ENCODE data around the gene POU3F1.
A peak's percentile ranks its signal among the peaks of the same experiment; 100 is the strongest.

POU3F1 gene

GRCh38 chr1:38041936-38042834 is 4.4 kb downstream of the POU3F1 start:
- peaks cover 19 to 24% of the 10 kb centered on the region in 2 donors for H3K4me1 ChIP-seq (ENCODE audit: control insufficient read depth in 2 of 2, insufficient read depth in 1 of 2, low read depth in 1 of 2, low read length in 2 of 2)
- H2AFZ ChIP-seq (ENCODE audit: low read length) = no peak overlapping the region
- H3K27ac ChIP-seq (replicated peaks; ENCODE audit: low read length) = peak overlapping the region; percentile 86
- no peak overlapping the region for H2BK120ac ChIP-seq (ENCODE audit: low read depth, low read length)
- no peaks in the 10 kb centered on the region for H3K27me3 ChIP-seq (ENCODE audit: control insufficient read depth in 3 of 3, insufficient read depth in 3 of 3, low read depth in 1 of 3, low read length in 3 of 3)
- no peak overlapping the region for H4K8ac ChIP-seq (ENCODE audit: low read depth, low read length)
- H2BK5ac ChIP-seq (ENCODE audit: low read length) = no peak overlapping the region
- no peak overlapping the region for H3K14ac ChIP-seq (ENCODE audit: low read length)
- H3K4ac ChIP-seq (ENCODE audit: low read length) = no peak overlapping the region
- H3K23ac ChIP-seq (ENCODE audit: low read depth, low read length, poor library complexity) = no peak overlapping the region
- peaks cover 17 to 70% of the 10 kb centered on the region in 2 donors for H3K36me3 ChIP-seq (replicated peaks in 1 of 2; ENCODE audit: control insufficient read depth in 2 of 2, insufficient read depth in 2 of 2, low read length in 2 of 2)
- peak overlapping the region; percentile 9 to 61 for H3K4me3 ChIP-seq (ENCODE audit: low read length in 2 of 2)
- H4K91ac ChIP-seq (ENCODE audit: low read depth, low read length, poor library complexity) = no peak overlapping the region
- peak overlapping the region; percentile 75 for H2BK15ac ChIP-seq (ENCODE audit: low read length)
- H2BK12ac ChIP-seq (ENCODE audit: low read length) = no peak overlapping the region
- DNase-seq (ENCODE audit: low spot score) = no peak
- H3K9me3 ChIP-seq (replicated peaks in 1 of 2; ENCODE audit: control insufficient read depth in 2 of 2, insufficient read depth in 1 of 2, low read depth in 1 of 2, low read length in 2 of 2) = peaks cover 7 to 10% of the 10 kb centered on the region in 2 donors
- H3K79me1 ChIP-seq (ENCODE audit: low read depth, low read length) = peaks cover 4% of the 10 kb centered on the region
- no peak overlapping the region for H2AK5ac ChIP-seq (ENCODE audit: low read depth, low read length)
- peak overlapping the region; percentile 63 for H3K9ac ChIP-seq (ENCODE audit: low read depth, low read length, poor library complexity)
- peak overlapping the region; percentile 90 for H3K18ac ChIP-seq (ENCODE audit: low read length)
- peak overlapping the region; percentile 59 for H3K4me2 ChIP-seq (ENCODE audit: insufficient read depth, low read length, poor library complexity, severe bottlenecking)
- WGBS, 2 donors (ENCODE audit: extremely low coverage in 2 of 2, insufficient read length in 2 of 2, insufficient replicate concordance in 1 of 2) = no CpG with 5 or more reads among the region's 21 CpGs

- H4K8ac ChIP-seq (ENCODE audit: low read depth, low read length) = no peak overlapping the region
- H3K4me1 ChIP-seq (ENCODE audit: control insufficient read depth in 2 of 2, insufficient read depth in 1 of 2, low read depth in 1 of 2, low read length in 2 of 2) = peaks cover 23 to 29% of the 10 kb centered on the region in 2 donors
- no peak overlapping the region for H4K91ac ChIP-seq (ENCODE audit: low read depth, low read length, poor library complexity)
- peaks cover 19 to 73% of the 10 kb centered on the region in 2 donors for H3K36me3 ChIP-seq (replicated peaks in 1 of 2; ENCODE audit: control insufficient read depth in 2 of 2, insufficient read depth in 2 of 2, low read length in 2 of 2)
- H3K79me1 ChIP-seq (ENCODE audit: low read depth, low read length) = peaks cover 4% of the 10 kb centered on the region
- H3K9me3 ChIP-seq (replicated peaks in 1 of 2; ENCODE audit: control insufficient read depth in 2 of 2, insufficient read depth in 1 of 2, low read depth in 1 of 2, low read length in 2 of 2) = peaks cover 7 to 10% of the 10 kb centered on the region in 2 donors
- H3K14ac ChIP-seq (ENCODE audit: low read length) = no peak overlapping the region
- no peaks in the 10 kb centered on the region for H3K27me3 ChIP-seq (ENCODE audit: control insufficient read depth in 3 of 3, insufficient read depth in 3 of 3, low read depth in 1 of 3, low read length in 3 of 3)
- H3K4me3 ChIP-seq (ENCODE audit: low read length in 2 of 2) = no peak overlapping the region
- no peak overlapping the region for H2AK5ac ChIP-seq (ENCODE audit: low read depth, low read length)
- H3K18ac ChIP-seq (ENCODE audit: low read length) = no peak overlapping the region
- WGBS, 2 donors (ENCODE audit: extremely low coverage in 2 of 2, insufficient read length in 2 of 2, insufficient replicate concordance in 1 of 2) = no CpG with 5 or more reads among the region's 17 CpGs
- no peak overlapping the region for H3K4me2 ChIP-seq (ENCODE audit: insufficient read depth, low read length, poor library complexity, severe bottlenecking)
- DNase-seq (ENCODE audit: low spot score) = no peak
- no peak overlapping the region for H3K27ac ChIP-seq (replicated peaks; ENCODE audit: low read length)
- no peak overlapping the region for H2BK12ac ChIP-seq (ENCODE audit: low read length)
- no peak overlapping the region for H2BK120ac ChIP-seq (ENCODE audit: low read depth, low read length)
- H2BK5ac ChIP-seq (ENCODE audit: low read length) = no peak overlapping the region
- no peak overlapping the region for H2BK15ac ChIP-seq (ENCODE audit: low read length)
- H3K23ac ChIP-seq (ENCODE audit: low read depth, low read length, poor library complexity) = no peak overlapping the region
- no peak overlapping the region for H3K4ac ChIP-seq (ENCODE audit: low read length)
- no peak overlapping the region for H3K9ac ChIP-seq (ENCODE audit: low read depth, low read length, poor library complexity)
- H2AFZ ChIP-seq (ENCODE audit: low read length) = no peak overlapping the region
Measured at GRCh38 chr1:38039331-38040088, 7.1 kb downstream of the POU3F1 start.

GRCh38 chr1:38038861-38039260 is 7.7 kb downstream of the POU3F1 start:
- no peak overlapping the region for H2BK5ac ChIP-seq (ENCODE audit: low read length)
- peaks cover 7 to 10% of the 10 kb centered on the region in 2 donors for H3K9me3 ChIP-seq (replicated peaks in 1 of 2; ENCODE audit: control insufficient read depth in 2 of 2, insufficient read depth in 1 of 2, low read depth in 1 of 2, low read length in 2 of 2)
- peak overlapping the region in 1 of 2 donors; percentile 5 for H3K4me3 ChIP-seq (ENCODE audit: low read length in 2 of 2)
- no peak overlapping the region for H3K14ac ChIP-seq (ENCODE audit: low read length)
- H3K36me3 ChIP-seq (replicated peaks in 1 of 2; ENCODE audit: control insufficient read depth in 2 of 2, insufficient read depth in 2 of 2, low read length in 2 of 2) = peaks cover 19 to 68% of the 10 kb centered on the region in 2 donors
- WGBS, 2 donors (ENCODE audit: extremely low coverage in 2 of 2, insufficient read length in 2 of 2, insufficient replicate concordance in 1 of 2) = no CpG with 5 or more reads among the region's 10 CpGs
- H3K79me1 ChIP-seq (ENCODE audit: low read depth, low read length) = peaks cover 4% of the 10 kb centered on the region
- no peak overlapping the region for H2BK120ac ChIP-seq (ENCODE audit: low read depth, low read length)
- no peak overlapping the region for H2BK15ac ChIP-seq (ENCODE audit: low read length)
- peak overlapping the region; percentile 12 for H3K18ac ChIP-seq (ENCODE audit: low read length)
- H2BK12ac ChIP-seq (ENCODE audit: low read length) = no peak overlapping the region
- no peak overlapping the region for H4K8ac ChIP-seq (ENCODE audit: low read depth, low read length)
- no peak for DNase-seq (ENCODE audit: low spot score)
- H3K4me2 ChIP-seq (ENCODE audit: insufficient read depth, low read length, poor library complexity, severe bottlenecking) = no peak overlapping the region
- H2AFZ ChIP-seq (ENCODE audit: low read length) = no peak overlapping the region
- peaks cover 24 to 30% of the 10 kb centered on the region in 2 donors for H3K4me1 ChIP-seq (ENCODE audit: control insufficient read depth in 2 of 2, insufficient read depth in 1 of 2, low read depth in 1 of 2, low read length in 2 of 2)
- H2AK5ac ChIP-seq (ENCODE audit: low read depth, low read length) = no peak overlapping the region
- H3K9ac ChIP-seq (ENCODE audit: low read depth, low read length, poor library complexity) = no peak overlapping the region
- H3K23ac ChIP-seq (ENCODE audit: low read depth, low read length, poor library complexity) = no peak overlapping the region
- H3K27me3 ChIP-seq (ENCODE audit: control insufficient read depth in 3 of 3, insufficient read depth in 3 of 3, low read depth in 1 of 3, low read length in 3 of 3) = no peaks in the 10 kb centered on the region
- no peak overlapping the region for H4K91ac ChIP-seq (ENCODE audit: low read depth, low read length, poor library complexity)
- H3K27ac ChIP-seq (replicated peaks; ENCODE audit: low read length) = no peak overlapping the region
- no peak overlapping the region for H3K4ac ChIP-seq (ENCODE audit: low read length)
